K562 (cell line): ENCODE data around the gene FAM20B. TPM values are rescaled to one million over a fixed set of nuclear protein-coding genes. Genes with fewer than 3 reads are reported as not detected.

Source experiments
- CBFA2T2 ChIP-seq: fragments of 450-650 bp; conservative IDR thresholded peaks from 2 replicates; pipeline ENCODE4 v1.6.1; 2017; ENCODE audit warnings: mild to moderate bottlenecking
- CHCHD3 ChIP-seq: fragments of 250-450 bp; sonication (Bioruptor Pico); IDR thresholded peaks from 2 replicates; pipeline ENCODE4 v2.1.2; 2022; ENCODE audit warnings: mild to moderate bottlenecking
- DNMT1 ChIP-seq: fragments of 450-650 bp; IDR thresholded peaks from 2 replicates; pipeline ENCODE4 v1.6.1; 2016; ENCODE audit warnings: antibody characterized with exemption, mild to moderate bottlenecking
- FIP1L1 ChIP-seq: fragments of 200-400 bp; formaldehyde crosslinking; IDR thresholded peaks from 2 replicates; pipeline ENCODE4 v1.6.1; 2018; ENCODE audit warnings: mild to moderate bottlenecking, low read depth, low read length; ENCODE audit not compliant: poor library complexity, severe bottlenecking
- GTF2E2 ChIP-seq: fragments of 200-800 bp; sonication (Bioruptor generic); IDR thresholded peaks from 2 replicates; pipeline ENCODE4 v1.6.1; 2016; ENCODE audit warnings: missing genetic modification characterization, missing compliant biosample characterization
- KDM2B ChIP-seq: fragments of 250-450 bp; sonication (Bioruptor Pico); IDR thresholded peaks from 2 replicates; pipeline ENCODE4 v1.8.0; 2021; ENCODE audit warnings: mild to moderate bottlenecking, moderate library complexity
- MLLT1 ChIP-seq, 2 experiments: fragments of 450-650 bp; IDR thresholded peaks; 2 replicates each; pipeline ENCODE4 v1.6.1; 2016
- NCOA2 ChIP-seq, 2 experiments: fragments of 450-650 bp; IDR thresholded peaks; 2 replicates each; pipeline ENCODE4 v1.6.1; 2018; ENCODE audit warnings: mild to moderate bottlenecking in 2 of 2, moderate library complexity in 1 of 2; ENCODE audit not compliant: partially characterized antibody in 2 of 2
- PURB ChIP-seq: sonication (generic); formaldehyde crosslinking; IDR thresholded peaks from 2 replicates; pipeline ENCODE4 v1.9.0; 2021; ENCODE audit warnings: low read depth, mild to moderate bottlenecking, missing genetic modification reagents
- RBM25 ChIP-seq: fragments of 200-400 bp; formaldehyde crosslinking; IDR thresholded peaks from 2 replicates; pipeline ENCODE4 v1.6.1; 2018; ENCODE audit warnings: low read length, low read depth, moderate library complexity; ENCODE audit not compliant: severe bottlenecking
- RUNX1 ChIP-seq: sonication (generic); IDR thresholded peaks from 2 replicates; pipeline ENCODE4 v1.6.1; 2016; ENCODE audit warnings: antibody characterized with exemption, low read depth
- SIX5 ChIP-seq, 2 experiments: IDR thresholded peaks; 2 replicates each; pipeline ENCODE4 v1.6.1; 2011; ENCODE audit warnings: low read length in 2 of 2, borderline replicate concordance in 1 of 2, low read depth in 1 of 2, mild to moderate bottlenecking in 1 of 2, moderate library complexity in 1 of 2; ENCODE audit not compliant: insufficient read depth in 1 of 2
- SP2 ChIP-seq: IDR thresholded peaks from 2 replicates; pipeline ENCODE4 v1.6.1; 2011; ENCODE audit warnings: mild to moderate bottlenecking, low read depth, low read length, moderate library complexity; ENCODE audit not compliant: poor library complexity, severe bottlenecking; ENCODE audit errors: extremely low read depth
- THRAP3 ChIP-seq: fragments of 450-650 bp; IDR thresholded peaks from 2 replicates; pipeline ENCODE4 v1.6.1; 2016; ENCODE audit warnings: mild to moderate bottlenecking, inconsistent platforms, borderline replicate concordance
- XRCC4 ChIP-seq: IDR thresholded peaks from one replicate; pipeline ENCODE4 v1.6.1; 2011; ENCODE audit not compliant: insufficient read depth, insufficient read length; ENCODE audit errors: extremely low read depth
- ZFP91 ChIP-seq: sonication (generic); formaldehyde crosslinking; IDR thresholded peaks from 2 replicates; pipeline ENCODE4 v1.8.0; 2022; ENCODE audit warnings: mild to moderate bottlenecking, missing genetic modification reagents
- ZNF124 ChIP-seq: sonication (generic); formaldehyde crosslinking; IDR thresholded peaks from 2 replicates; pipeline ENCODE4 v1.8.1; 2022; ENCODE audit warnings: missing genetic modification reagents
- ZNF133 ChIP-seq: fragments of 250-450 bp; sonication (Bioruptor Pico); IDR thresholded peaks from 2 replicates; pipeline ENCODE4 v1.4.0; 2020; ENCODE audit warnings: mild to moderate bottlenecking
- ZNF184 ChIP-seq: sonication (generic); formaldehyde crosslinking; IDR thresholded peaks from 2 replicates; pipeline ENCODE4 v1.5.0; 2020; ENCODE audit warnings: missing genetic modification reagents
- ZNF274 ChIP-seq: IDR thresholded peaks from 2 replicates; pipeline ENCODE4 v1.6.1; 2011; ENCODE audit warnings: low read depth, mild to moderate bottlenecking, low read length, moderate library complexity, borderline replicate concordance
- ZNF507 ChIP-seq: conservative IDR thresholded peaks from 2 replicates; pipeline ENCODE4 v1.6.1; 2017; ENCODE audit warnings: missing genetic modification characterization, missing compliant biosample characterization
- ZNF57 ChIP-seq: fragments of 450-650 bp; formaldehyde crosslinking; IDR thresholded peaks from 2 replicates; pipeline ENCODE4 v1.4.0; 2020; ENCODE audit warnings: mild to moderate bottlenecking, moderate library complexity
- ZNF583 ChIP-seq: fragments of 250-450 bp; sonication (Bioruptor Pico); IDR thresholded peaks from 2 replicates; pipeline ENCODE4 v1.4.0; 2020
- ZNF655 ChIP-seq: fragments of 250-450 bp; sonication (Bioruptor Pico); IDR thresholded peaks from 2 replicates; pipeline ENCODE4 v1.5.0; 2021
- ZNF707 ChIP-seq: fragments of 250-450 bp; sonication (Bioruptor Pico); conservative IDR thresholded peaks from 2 replicates; pipeline ENCODE4 v1.8.0; 2022; ENCODE audit warnings: inconsistent platforms, mild to moderate bottlenecking, moderate library complexity
- polyA plus RNA-seq, 8 experiments: library from polyadenylated mRNA; depleted of rRNA in 4 of 8; stranded (reverse) in 5 of 8; unstranded in 3 of 8; fragments of >200 nt; fragmentation: Nextera tagmentation in 2 of 8; fragmentation: Illumina TruSeq in 1 of 8; extraction: Ambion mirVana in 2 of 8; extraction: Trizol in 1 of 8; gene quantifications; 2 replicates each; pipeline versions ENCODE4 v1.2.1 to v1.2.3, GENCODE V29; 2011 to 2014; ENCODE audit warnings: inconsistent platforms in 1 of 8, missing spikeins in 1 of 8
- total RNA-seq, 7 experiments: library from RNA; depleted of rRNA in 6 of 7; stranded (reverse); fragments of >200 nt in 6 of 7; fragmentation: Illumina TruSeq in 2 of 7; extraction: Trizol in 2 of 7; gene quantifications; 2 replicates each; pipeline versions ENCODE4 v1.2.1 to v1.2.3, GENCODE V29; 2011 to 2021; ENCODE audit warnings: low replicate concordance in 1 of 7

FAM20B gene
- total and polyA plus RNA-seq, 9 of the 15 experiments (the other 6 are each of a cell fraction or from before 2014, with no cell fraction given), result 7.2 to 67.5 (median 42.9) TPM

- TF ChIP-seq CHCHD3 (no peak), ZNF583 (CRISPR knock-in tag) (peak; percentile 78), GTF2E2 (tag) (peak; percentile 57; the same call in 1 of the 2 replicates), SIX5 (IDR thresholded peaks at IDR 0.05; ENCODE audit: borderline replicate concordance in 1 of 2, insufficient read depth in 1 of 2, low read depth in 1 of 2, low read length in 2 of 2) (no peak), PURB (no peak), ZFP91 (CRISPR knock-in tag) (no peak), DNMT1 (no peak), FIP1L1 (peak; percentile 64), ZNF707 (CRISPR knock-in tag) (0 out of 2 replicates have a peak, but pooled peaks have one; percentile 34), ZNF57 (CRISPR knock-in tag) (0 out of 2 replicates have a peak, but pooled peaks have one; percentile 20), ZNF507 (tag) (no peak), RBM25 (no peak), NCOA2 (IDR thresholded peaks at IDR 0.05; ENCODE audit: partially characterized antibody in 2 of 2) (no peak), CBFA2T2 (no peak), KDM2B (peak; percentile 90; the same call in 1 of the 2 replicates), ZNF184 (no peak), ZNF133 (CRISPR knock-in tag) (0 out of 2 replicates have a peak, but pooled peaks have one; percentile 22), XRCC4 (no peak), ZNF274 (no peak), ZNF124 (CRISPR knock-in tag) (no peak), THRAP3 (no peak), RUNX1 (no peak; the same call in 1 of the 2 replicates), MLLT1 (IDR thresholded peaks at IDR 0.05) (no peak), ZNF655 (CRISPR knock-in tag) (no peak), SP2 (no peak)
Measured at GRCh38 chr1:179025975-179026812, 500 bp downstream of the FAM20B start (continued).
